Choroid plexus epithelial cell (primary cell): Measurements from ENCODE around the gene MAST3.

Experiments
- DNase-seq: peaks from one replicate; pipeline ENCODE4 v3.0.0-alpha.2; 2010; ENCODE audit warnings: low read depth
- H3K4me3 ChIP-seq: 2 replicates; pipeline ENCODE4 v1.5.1; 2011; ENCODE audit warnings: low read depth, mild to moderate bottlenecking, control low read depth, low read length, moderate library complexity
- TF ChIP-seq, protein P1 (sequence below): conservative IDR thresholded peaks from 2 replicates; pipeline ENCODE4 v1.5.1; 2011; ENCODE audit warnings: low read depth, mild to moderate bottlenecking, control low read depth, inconsistent platforms, low read length, moderate library complexity

The MAST3 gene

DNA sequence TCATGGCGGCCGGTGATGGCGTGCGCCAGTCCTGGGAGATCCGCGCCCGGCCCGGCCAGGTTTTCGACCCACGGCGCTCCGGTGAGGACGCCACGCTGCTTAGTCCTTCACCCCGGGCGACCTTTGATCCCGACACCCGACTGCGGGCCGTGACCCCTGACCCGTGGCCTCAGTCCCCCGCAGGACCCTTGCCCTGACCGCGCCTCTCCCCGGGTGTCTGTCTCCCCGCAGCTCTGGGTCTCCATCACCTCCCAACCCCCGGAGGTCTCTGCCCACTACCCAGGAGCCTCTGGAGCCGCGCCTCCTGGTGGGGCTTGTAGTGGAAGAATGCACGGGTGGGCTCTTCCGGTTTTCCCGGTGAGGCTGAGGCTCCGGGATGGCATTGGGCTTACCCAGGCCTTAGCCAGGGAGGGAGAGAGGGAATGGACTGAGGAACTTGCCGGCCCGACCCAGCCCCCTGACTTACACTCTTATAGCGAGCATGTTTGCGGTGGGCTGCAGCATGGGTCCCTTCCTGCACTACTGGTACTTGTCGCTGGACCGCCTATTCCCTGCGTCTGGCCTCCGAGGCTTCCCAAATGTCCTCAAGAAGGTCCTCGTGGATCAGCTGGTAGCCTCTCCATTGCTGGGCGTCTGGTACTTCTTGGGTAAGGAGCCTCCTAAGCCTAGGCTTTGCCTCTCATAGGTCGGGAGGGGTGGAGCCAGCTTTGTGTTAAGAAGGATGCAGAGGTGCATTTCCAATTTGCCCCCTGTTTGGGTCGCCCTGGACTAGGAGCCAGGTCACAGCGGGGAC is 96.0 kb downstream of the MAST3 start:
- no peak for DNase-seq
- peak overlapping the region; percentile 90 for H3K4me3 ChIP-seq
- TF ChIP-seq, protein P1, sequence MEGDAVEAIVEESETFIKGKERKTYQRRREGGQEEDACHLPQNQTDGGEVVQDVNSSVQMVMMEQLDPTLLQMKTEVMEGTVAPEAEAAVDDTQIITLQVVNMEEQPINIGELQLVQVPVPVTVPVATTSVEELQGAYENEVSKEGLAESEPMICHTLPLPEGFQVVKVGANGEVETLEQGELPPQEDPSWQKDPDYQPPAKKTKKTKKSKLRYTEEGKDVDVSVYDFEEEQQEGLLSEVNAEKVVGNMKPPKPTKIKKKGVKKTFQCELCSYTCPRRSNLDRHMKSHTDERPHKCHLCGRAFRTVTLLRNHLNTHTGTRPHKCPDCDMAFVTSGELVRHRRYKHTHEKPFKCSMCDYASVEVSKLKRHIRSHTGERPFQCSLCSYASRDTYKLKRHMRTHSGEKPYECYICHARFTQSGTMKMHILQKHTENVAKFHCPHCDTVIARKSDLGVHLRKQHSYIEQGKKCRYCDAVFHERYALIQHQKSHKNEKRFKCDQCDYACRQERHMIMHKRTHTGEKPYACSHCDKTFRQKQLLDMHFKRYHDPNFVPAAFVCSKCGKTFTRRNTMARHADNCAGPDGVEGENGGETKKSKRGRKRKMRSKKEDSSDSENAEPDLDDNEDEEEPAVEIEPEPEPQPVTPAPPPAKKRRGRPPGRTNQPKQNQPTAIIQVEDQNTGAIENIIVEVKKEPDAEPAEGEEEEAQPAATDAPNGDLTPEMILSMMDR, result no peak

DNA sequence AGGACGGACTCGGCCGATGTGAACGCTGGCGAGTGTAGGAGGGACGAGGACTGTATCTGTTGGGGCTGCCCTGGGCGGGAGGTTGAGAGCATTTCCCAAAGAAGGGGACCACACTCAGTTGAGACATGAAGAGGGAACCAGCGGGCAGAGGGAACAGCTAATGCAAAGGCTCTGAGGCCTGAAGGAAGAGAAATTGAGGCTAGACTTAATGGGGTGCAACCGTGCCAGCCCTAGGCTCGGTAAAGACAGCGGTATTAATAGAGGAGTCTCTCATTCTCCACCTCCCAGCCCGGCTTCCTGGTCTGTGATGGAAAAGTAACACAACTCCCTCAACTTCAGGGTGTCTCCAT is 96.6 kb downstream of the MAST3 start:
- H3K4me3 ChIP-seq, result peak overlapping the region; percentile 90
- DNase-seq, result no peak
- TF ChIP-seq, protein P1, result no peak

GRCh38 chr19:18194554-18195238 is 97.1 kb downstream of the MAST3 start:
- peak overlapping the region; percentile 20 for H3K4me3 ChIP-seq
- TF ChIP-seq, protein P1, result no peak
- peak; percentile 29 for DNase-seq

GRCh38 chr19:18196511-18196845 is 98.9 kb downstream of the MAST3 start:
- DNase-seq, result no peak
- TF ChIP-seq, protein P1, result no peak

GRCh38 chr19:18197306-18197705 is 99.7 kb downstream of the MAST3 start:
- no peak for DNase-seq
- TF ChIP-seq, protein P1, result no peak
- no peak overlapping the region for H3K4me3 ChIP-seq

More at GRCh38 chr19:18196511-18196845, 98.9 kb downstream of the MAST3 start:
- H3K4me3 ChIP-seq, result no peak overlapping the region

GRCh38 chr19:18197941-18198340 is 100.4 kb downstream of the MAST3 start:
- TF ChIP-seq, protein P1, result no peak
- H3K4me3 ChIP-seq, result no peak overlapping the region
- DNase-seq, result no peak
